ENCODE results near the gene IPP. TPM values are rescaled to one million over a fixed set of nuclear protein-coding genes. Genes with fewer than 3 reads are reported as not detected.

IPP gene
- total RNA-seq (12.8 TPM), polyA plus RNA-seq (10 to 100 TPM; 10.1 to 11.7 (median 11.2) TPM)

- DNase-seq (peak; percentile 82 to 96 (median 88)), ATAC-seq (ENCODE audit: low read depth in 2 of 2) (peak; percentile 88)
- Mint-ChIP-seq H3K4me3 (peak within 1 kb of the TSS; percentile 97 to 99 (median 98)), H3K27ac (peak within 1 kb of the TSS; percentile 98 to 100 (median 99)), H3K27me3 (no peaks in the 10 kb centered on the region), H3K9me3 (peaks cover 0 to 3% (median 0%) of the 10 kb centered on the region in 7 donors), H3K4me1 (peaks cover 4 to 49% (median 26%) of the 10 kb centered on the region in 4 donors), H3K36me3 (peaks cover 6% of the 10 kb centered on the region)
- Histone ChIP-seq H3K27ac (ENCODE audit: insufficient read depth, low read length, poor library complexity, severe bottlenecking) (peak within 1 kb of the TSS; percentile 95), H3K4me1 (ENCODE audit: control insufficient read depth, insufficient read depth, low read length, poor library complexity, severe bottlenecking) (peaks cover 17% of the 10 kb centered on the region), H3K27me3 (ENCODE audit: control insufficient read depth, insufficient read depth, low read length) (no peaks in the 10 kb centered on the region), H3K4me3 (ENCODE audit: low read depth, low read length) (peak within 1 kb of the TSS; percentile 94), H3K9me3 (ENCODE audit: control insufficient read depth in 2 of 2, low read length in 2 of 2) (peaks cover 0 to 5% of the 10 kb centered on the region in 2 experiments), H3K36me3 (ENCODE audit: control insufficient read depth, insufficient read depth, low read length) (no peaks in the 10 kb centered on the region)
Observed at GRCh38 chr1:45750298-45751038, at the start of gene IPP. TSS of gene IPP (minus strand) at chr1:45750653. CDS start at chr1:45746411, 4,242 bp downstream.

- Histone ChIP-seq H3K36me3 (ENCODE audit: control insufficient read depth, insufficient read depth, low read length) (no peaks in the 10 kb centered on the region), H3K27me3 (ENCODE audit: control insufficient read depth, insufficient read depth, low read length) (peaks cover 6% of the 10 kb centered on the region), H3K4me1 (ENCODE audit: control insufficient read depth, insufficient read depth, low read length, poor library complexity, severe bottlenecking) (no peaks in the 10 kb centered on the region), H3K9me3 (ENCODE audit: control insufficient read depth in 2 of 2, low read length in 2 of 2) (no peaks in the 10 kb centered on the region), H3K27ac (ENCODE audit: insufficient read depth, low read length, poor library complexity, severe bottlenecking) (no peak overlapping the region), H3K4me3 (ENCODE audit: low read depth, low read length) (no peak overlapping the region)
- H3K9me3 Mint-ChIP-seq, result no peaks in the 10 kb centered on the region
- H3K4me3 Mint-ChIP-seq, result no peak overlapping the region
- ATAC-seq (ENCODE audit: low read depth in 2 of 2) (no peak), DNase-seq (no peak)
- peaks cover 0 to under 1% (median under 1%) of the 10 kb centered on the region in 4 donors for H3K4me1 Mint-ChIP-seq
- H3K27ac Mint-ChIP-seq, result no peak overlapping the region
- peaks cover 18% of the 10 kb centered on the region for H3K27me3 Mint-ChIP-seq
- no peaks in the 10 kb centered on the region for H3K36me3 Mint-ChIP-seq
Observed at GRCh38 chr1:45796946-45797345, 46.5 kb upstream of the IPP start.

GRCh38 chr1:45796381-45796780, 45.9 kb upstream of the IPP start:
- Histone ChIP-seq H3K9me3 (ENCODE audit: control insufficient read depth in 2 of 2, low read length in 2 of 2) (no peaks in the 10 kb centered on the region), H3K4me3 (ENCODE audit: low read depth, low read length) (no peak overlapping the region), H3K27me3 (ENCODE audit: control insufficient read depth, insufficient read depth, low read length) (peaks cover 6% of the 10 kb centered on the region), H3K36me3 (ENCODE audit: control insufficient read depth, insufficient read depth, low read length) (no peaks in the 10 kb centered on the region), H3K4me1 (ENCODE audit: control insufficient read depth, insufficient read depth, low read length, poor library complexity, severe bottlenecking) (no peaks in the 10 kb centered on the region), H3K27ac (ENCODE audit: insufficient read depth, low read length, poor library complexity, severe bottlenecking) (no peak overlapping the region)
- DNase-seq, result no peak
- no peaks in the 10 kb centered on the region for H3K36me3 Mint-ChIP-seq
- peaks cover 18% of the 10 kb centered on the region for H3K27me3 Mint-ChIP-seq
- peak overlapping the region in 1 of 3 donors; percentile 56 for H3K27ac Mint-ChIP-seq
- H3K4me3 Mint-ChIP-seq, result no peak overlapping the region
- ATAC-seq (ENCODE audit: low read depth in 2 of 2), result no peak
- no peaks in the 10 kb centered on the region for H3K9me3 Mint-ChIP-seq
- H3K4me1 Mint-ChIP-seq, result no peaks in the 10 kb centered on the region

- peaks cover 22% of the 10 kb centered on the region for H3K27me3 Mint-ChIP-seq
- no peak for ATAC-seq (ENCODE audit: low read depth in 2 of 2)
- Histone ChIP-seq H3K4me1 (ENCODE audit: control insufficient read depth, insufficient read depth, low read length, poor library complexity, severe bottlenecking) (no peaks in the 10 kb centered on the region), H3K27me3 (ENCODE audit: control insufficient read depth, insufficient read depth, low read length) (peaks cover 6% of the 10 kb centered on the region), H3K36me3 (ENCODE audit: control insufficient read depth, insufficient read depth, low read length) (no peaks in the 10 kb centered on the region), H3K9me3 (ENCODE audit: control insufficient read depth in 2 of 2, low read length in 2 of 2) (no peaks in the 10 kb centered on the region), H3K4me3 (ENCODE audit: low read depth, low read length) (no peak overlapping the region), H3K27ac (ENCODE audit: insufficient read depth, low read length, poor library complexity, severe bottlenecking) (no peak overlapping the region)
- no peak overlapping the region for H3K27ac Mint-ChIP-seq
- no peaks in the 10 kb centered on the region for H3K36me3 Mint-ChIP-seq
- no peak overlapping the region for H3K4me3 Mint-ChIP-seq
- DNase-seq, result no peak
- H3K9me3 Mint-ChIP-seq, result no peaks in the 10 kb centered on the region
- no peaks in the 10 kb centered on the region for H3K4me1 Mint-ChIP-seq
Observed at GRCh38 chr1:45793942-45794604, 43.6 kb upstream of the IPP start.

GRCh38 chr1:45792744-45793143, 42.3 kb upstream of the IPP start:
- no peak for DNase-seq
- no peaks in the 10 kb centered on the region for H3K36me3 ChIP-seq (ENCODE audit: control insufficient read depth, insufficient read depth, low read length)
- H3K36me3 Mint-ChIP-seq, result no peaks in the 10 kb centered on the region
- no peaks in the 10 kb centered on the region for H3K9me3 Mint-ChIP-seq
- no peak overlapping the region for H3K27ac Mint-ChIP-seq
- H3K4me3 Mint-ChIP-seq, result no peak overlapping the region
- H3K27ac ChIP-seq (ENCODE audit: insufficient read depth, low read length, poor library complexity, severe bottlenecking), result no peak overlapping the region
- ATAC-seq (ENCODE audit: low read depth in 2 of 2), result no peak
- H3K9me3 ChIP-seq (ENCODE audit: control insufficient read depth in 2 of 2, low read length in 2 of 2), result no peaks in the 10 kb centered on the region
- no peaks in the 10 kb centered on the region for H3K4me1 ChIP-seq (ENCODE audit: control insufficient read depth, insufficient read depth, low read length, poor library complexity, severe bottlenecking)
- H3K4me1 Mint-ChIP-seq, result no peaks in the 10 kb centered on the region
- no peak overlapping the region for H3K4me3 ChIP-seq (ENCODE audit: low read depth, low read length)
- H3K27me3 ChIP-seq (ENCODE audit: control insufficient read depth, insufficient read depth, low read length), result peaks cover 7% of the 10 kb centered on the region
- peaks cover 30% of the 10 kb centered on the region for H3K27me3 Mint-ChIP-seq

- H3K4me3 Mint-ChIP-seq, result no peak overlapping the region
- no peaks in the 10 kb centered on the region for H3K9me3 Mint-ChIP-seq
- Histone ChIP-seq H3K36me3 (ENCODE audit: control insufficient read depth, insufficient read depth, low read length) (no peaks in the 10 kb centered on the region), H3K4me3 (ENCODE audit: low read depth, low read length) (no peak overlapping the region), H3K27me3 (ENCODE audit: control insufficient read depth, insufficient read depth, low read length) (peaks cover 7% of the 10 kb centered on the region), H3K27ac (ENCODE audit: insufficient read depth, low read length, poor library complexity, severe bottlenecking) (no peak overlapping the region), H3K4me1 (ENCODE audit: control insufficient read depth, insufficient read depth, low read length, poor library complexity, severe bottlenecking) (peaks cover 18% of the 10 kb centered on the region), H3K9me3 (ENCODE audit: control insufficient read depth in 2 of 2, low read length in 2 of 2) (no peaks in the 10 kb centered on the region)
- peaks cover 42% of the 10 kb centered on the region for H3K27me3 Mint-ChIP-seq
- ATAC-seq (ENCODE audit: low read depth in 2 of 2) (no peak), DNase-seq (no peak)
- peaks cover 5 to 24% (median 8%) of the 10 kb centered on the region in 4 donors for H3K4me1 Mint-ChIP-seq
- H3K27ac Mint-ChIP-seq, result peak overlapping the region in 1 of 3 donors; percentile 32
- no peaks in the 10 kb centered on the region for H3K36me3 Mint-ChIP-seq
Observed at GRCh38 chr1:45789601-45790000, 39.1 kb upstream of the IPP start.

GRCh38 chr1:45787905-45788304, 37.5 kb upstream of the IPP start:
- Histone ChIP-seq H3K27me3 (ENCODE audit: control insufficient read depth, insufficient read depth, low read length) (peaks cover 3% of the 10 kb centered on the region), H3K9me3 (ENCODE audit: control insufficient read depth in 2 of 2, low read length in 2 of 2) (no peaks in the 10 kb centered on the region), H3K4me3 (ENCODE audit: low read depth, low read length) (no peak overlapping the region), H3K36me3 (ENCODE audit: control insufficient read depth, insufficient read depth, low read length) (no peaks in the 10 kb centered on the region), H3K4me1 (ENCODE audit: control insufficient read depth, insufficient read depth, low read length, poor library complexity, severe bottlenecking) (peaks cover 18% of the 10 kb centered on the region), H3K27ac (ENCODE audit: insufficient read depth, low read length, poor library complexity, severe bottlenecking) (no peak overlapping the region)
- Mint-ChIP-seq H3K4me1 (peaks cover 5 to 28% (median 8%) of the 10 kb centered on the region in 4 donors), H3K9me3 (no peaks in the 10 kb centered on the region), H3K27me3 (peaks cover 39% of the 10 kb centered on the region), H3K36me3 (no peaks in the 10 kb centered on the region), H3K27ac (no peak overlapping the region), H3K4me3 (no peak overlapping the region)
- ATAC-seq (ENCODE audit: low read depth in 2 of 2) (no peak), DNase-seq (no peak)
